Measurements from ENCODE around the gene AKAP11.

AKAP11 gene

DNA sequence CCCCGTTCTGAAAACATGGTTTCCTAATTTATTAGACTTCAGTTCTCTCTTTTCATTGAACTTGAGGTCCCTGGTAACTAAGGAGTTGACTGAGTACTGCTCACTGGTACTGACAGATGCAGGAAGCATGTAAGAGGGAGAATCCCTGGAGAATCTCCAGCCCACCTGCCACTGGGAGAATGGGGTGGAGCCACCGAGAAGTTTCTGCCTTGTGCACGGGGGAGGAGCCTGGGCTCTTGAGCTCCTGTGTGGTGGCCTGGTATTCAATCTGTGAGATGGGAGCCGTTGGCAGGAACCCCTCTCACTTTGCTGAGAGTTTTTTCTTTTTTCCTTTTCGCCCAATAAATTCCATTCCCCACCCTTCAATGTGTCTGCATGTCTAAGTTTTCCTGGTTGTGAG, 13.2 kb upstream of the AKAP11 start:
- DNase-seq (ENCODE audit: insufficient read length, low spot score) (no peak), FAIRE-seq (no peak)
- TF ChIP-seq CTCF (IDR thresholded peaks at IDR 0.05; ENCODE audit: insufficient read depth, missing control alignments), result no peak

- no peak for TF ChIP-seq CTCF (IDR thresholded peaks at IDR 0.05; ENCODE audit: insufficient read depth, missing control alignments)
- no peak for DNase-seq (ENCODE audit: insufficient read length, low spot score)
- no peak for FAIRE-seq
Observed at GRCh38 chr13:42259515-42259914, 12.4 kb upstream of the AKAP11 start.

DNA sequence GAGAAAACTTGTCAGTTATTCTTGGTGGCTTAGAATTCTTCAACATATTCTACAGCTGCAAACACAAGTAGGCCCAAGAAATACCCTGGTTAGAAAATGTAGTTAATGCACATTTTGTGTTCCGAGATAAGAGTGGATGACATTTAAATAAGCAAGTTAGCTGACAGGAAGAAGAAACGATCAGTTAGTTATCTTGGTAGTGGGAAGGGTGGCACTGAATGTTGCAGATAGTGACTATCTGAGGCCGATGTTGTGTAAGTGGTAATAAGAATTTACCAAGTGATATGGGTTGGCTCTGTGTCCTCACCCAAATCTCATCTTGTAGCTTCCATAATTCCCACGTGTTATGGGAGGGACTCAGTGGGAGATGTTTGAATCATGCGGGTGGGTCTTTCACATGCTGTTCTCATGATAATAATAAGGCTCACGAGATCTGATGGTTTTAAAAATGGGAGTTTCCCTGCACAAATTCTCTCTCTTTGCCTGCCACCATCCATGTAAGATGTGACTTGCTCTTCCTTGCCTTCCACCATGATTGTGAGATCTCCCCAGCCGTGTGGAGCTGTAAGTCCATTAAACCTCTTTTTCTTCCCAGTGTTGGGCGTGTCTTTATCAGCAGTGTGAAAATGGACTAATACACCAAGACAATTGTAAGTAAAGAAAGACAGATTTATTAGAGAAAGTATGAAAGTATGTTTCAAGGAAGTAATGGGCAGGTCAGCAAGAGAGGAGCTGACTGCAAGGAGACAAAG, 10.9 kb upstream of the AKAP11 start:
- TF ChIP-seq CTCF (IDR thresholded peaks at IDR 0.05; ENCODE audit: insufficient read depth, missing control alignments), result no peak
- no peak for FAIRE-seq
- no peak for DNase-seq (ENCODE audit: insufficient read length, low spot score)

DNA sequence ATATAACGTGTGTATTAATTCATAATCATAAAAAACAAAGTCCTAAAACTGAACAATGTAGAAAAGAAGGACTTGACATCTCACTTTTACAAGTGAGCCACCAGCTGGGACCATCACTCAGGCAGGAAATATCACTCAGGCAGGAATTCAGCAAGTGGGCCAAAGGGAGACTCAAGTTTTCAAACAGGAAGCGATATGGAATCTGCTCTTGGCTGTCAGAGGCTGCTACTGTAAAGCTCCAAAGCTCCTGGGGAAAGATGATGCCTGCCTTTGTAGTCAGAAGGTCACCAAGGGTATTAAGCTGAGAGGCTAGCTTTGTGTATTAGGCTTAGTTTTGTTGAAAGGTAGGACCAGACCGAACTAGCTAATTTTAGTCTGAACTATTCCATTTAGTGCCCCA, 5.5 kb upstream of the AKAP11 start:
- FAIRE-seq (no peak), DNase-seq (ENCODE audit: insufficient read length, low spot score) (no peak)
- TF ChIP-seq CTCF (IDR thresholded peaks at IDR 0.05; ENCODE audit: insufficient read depth, missing control alignments), result no peak

- no peak for TF ChIP-seq CTCF (IDR thresholded peaks at IDR 0.05; ENCODE audit: insufficient read depth, missing control alignments)
- DNase-seq (ENCODE audit: insufficient read length, low spot score), result no peak
- no peak for FAIRE-seq
Observed at GRCh38 chr13:42270160-42270856, 1.6 kb upstream of the AKAP11 start.

DNA sequence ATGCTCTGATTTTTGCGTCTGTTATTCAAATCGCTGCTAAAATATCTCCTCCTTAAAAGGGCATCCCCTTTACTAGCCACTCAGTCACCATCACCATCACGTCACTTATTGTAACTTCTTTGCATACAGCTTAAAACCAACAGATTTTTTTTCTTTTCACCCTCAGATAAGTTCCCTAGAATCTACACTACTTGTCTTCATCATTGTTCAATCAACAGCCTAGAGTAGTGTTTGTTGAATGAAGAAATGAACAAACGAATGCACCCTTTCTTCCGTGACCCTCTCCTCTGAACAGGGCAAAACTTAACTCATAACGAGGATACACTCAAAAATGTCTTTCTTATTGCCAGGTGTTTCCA, 1.1 kb upstream of the AKAP11 start:
- DNase-seq (ENCODE audit: insufficient read length, low spot score) (no peak), FAIRE-seq (peak; percentile 48)
- no peak for TF ChIP-seq CTCF (IDR thresholded peaks at IDR 0.05; ENCODE audit: insufficient read depth, missing control alignments)

All from D721Med (cell line).